GM12878 (cell line): ENCODE data around the gene ASF1B. TPM values are rescaled to one million over a fixed set of nuclear protein-coding genes. Genes with fewer than 3 reads are reported as not detected.

Experiments used
- ATAC-seq: fragments of 200-7000 bp; cut with Tn5 transposase; 3 replicates; pipeline ENCODE4 v1.9.1; 2020; ENCODE audit warnings: mild to moderate bottlenecking, moderate library complexity
- BruUV-seq: library from RNA; stranded (reverse); fragments of 400-500 nt; replicated peaks from 2 replicates; lab custom pipeline; 2021; lab: Mats Ljungman, UMichigan
- CTCF ChIA-PET: fragments of 300-600 bp; sonication (Branson Sonifier 250); formaldehyde crosslinking; extraction: SDS; loops from one replicate; lab custom pipeline; 2021; ENCODE audit warnings: inconsistent platforms; lab: Yijun Ruan, JAX
- POLR2A ChIA-PET: fragments of 350-600 bp; formaldehyde crosslinking; extraction: SDS; loops from one replicate; lab custom pipeline; 2021; ENCODE audit warnings: inconsistent platforms; lab: Charles Lee
- RAD21 ChIA-PET: fragments of 300-600 bp; sonication (Branson Sonifier 250); formaldehyde crosslinking; loops from one replicate; lab custom pipeline; 2023; ENCODE audit warnings: antibody characterized with exemption; ENCODE audit not compliant: unreplicated experiment; lab: Charles Lee
- SMC1A ChIA-PET: fragments of 300-600 bp; sonication (Branson Sonifier 250); formaldehyde crosslinking; loops from one replicate; lab custom pipeline; 2023; ENCODE audit not compliant: unreplicated experiment, uncharacterized antibody; lab: Charles Lee
- DNase-seq: peaks from one replicate; pipeline ENCODE4 v3.0.0-alpha.2; 2011; ENCODE audit warnings: low read depth, low spot score
- FAIRE-seq: peaks from 3 replicates; lab custom pipeline; 2011; peaks lifted over from hg19 to GRCh38; lab: Jason Lieb, UNC
- H2AFZ ChIP-seq: 2 replicates; pipeline ENCODE4 v1.6.0; 2011; ENCODE audit warnings: low read depth, low read length, control low read depth; ENCODE audit not compliant: control insufficient read depth
- H3K27ac ChIP-seq: 2 replicates; pipeline ENCODE4 v1.5.1; 2011; ENCODE audit warnings: control low read depth; ENCODE audit not compliant: control insufficient read depth, insufficient read depth
- H3K27me3 ChIP-seq, 2 experiments: replicated peaks in 1 of 2; 2 replicates each; pipeline versions ENCODE4 v1.6.0 to v1.6.1; 2011; ENCODE audit warnings: low read length in 1 of 2; ENCODE audit not compliant: control insufficient read depth in 2 of 2, insufficient read depth in 2 of 2
- H3K36me3 ChIP-seq, 2 experiments: 2 replicates each; pipeline ENCODE4 v1.5.1; 2011; ENCODE audit warnings: low read length in 1 of 2; ENCODE audit not compliant: control insufficient read depth in 2 of 2, insufficient read depth in 2 of 2
- H3K4me1 ChIP-seq: 2 replicates; pipeline ENCODE4 v1.6.1; 2011; ENCODE audit warnings: mild to moderate bottlenecking, low read length, moderate library complexity, mixed read lengths; ENCODE audit not compliant: control insufficient read depth, insufficient read depth
- H3K4me2 ChIP-seq: 2 replicates; pipeline ENCODE4 v1.6.0; 2011; ENCODE audit warnings: control low read depth; ENCODE audit not compliant: control insufficient read depth, insufficient read depth
- H3K4me3 ChIP-seq: fragments of 200-600 bp; sonication (generic); 2 replicates; pipeline ENCODE4 v1.5.1; 2016
- H3K79me2 ChIP-seq: 2 replicates; pipeline ENCODE4 v1.6.0; 2011; ENCODE audit warnings: low read length; ENCODE audit not compliant: control insufficient read depth, insufficient read depth
- H3K9ac ChIP-seq: 2 replicates; pipeline ENCODE4 v1.8.0; 2011; ENCODE audit warnings: low read length, control low read depth, mixed read lengths; ENCODE audit not compliant: control insufficient read depth, insufficient read depth
- H3K9me3 ChIP-seq: replicated peaks from 3 replicates; pipeline ENCODE4 v1.5.1; 2011; ENCODE audit warnings: mild to moderate bottlenecking, low read length; ENCODE audit not compliant: control insufficient read depth, insufficient read depth
- H4K20me1 ChIP-seq: 2 replicates; pipeline ENCODE4 v1.6.0; 2011; ENCODE audit not compliant: control insufficient read depth, insufficient read depth
- HDAC6 ChIP-seq: fragments of 200-600 bp; sonication (generic); IDR thresholded peaks from one replicate; pipeline ENCODE4 v1.8.0; 2017; ENCODE audit warnings: antibody characterized with exemption; ENCODE audit not compliant: unreplicated experiment
- KAT2A ChIP-seq: conservative IDR thresholded peaks from 2 replicates; pipeline ENCODE4 v1.6.1; 2011; ENCODE audit warnings: low read depth, low read length; ENCODE audit not compliant: control insufficient read depth
- MTA2 ChIP-seq: fragments of 450-650 bp; IDR thresholded peaks from 2 replicates; pipeline ENCODE4 v1.6.1; 2016; ENCODE audit warnings: low read depth, mild to moderate bottlenecking, moderate library complexity
- MXI1 ChIP-seq: fragments of 150-350 bp; IDR thresholded peaks from 2 replicates; pipeline ENCODE4 v1.6.1; 2011; ENCODE audit warnings: low read depth, mild to moderate bottlenecking, inconsistent platforms, low read length, improper control_type of control experiment
- SPI1 ChIP-seq: IDR thresholded peaks from 2 replicates; pipeline ENCODE4 v1.6.1; 2011; ENCODE audit warnings: low read depth, mild to moderate bottlenecking, low read length, moderate library complexity, borderline replicate concordance; ENCODE audit not compliant: insufficient read depth
- WGBS: methylation state at CpG from one replicate; pipeline ENCODE4 v1.1.6; 2016; ENCODE audit warnings: low lambda C conversion rate; ENCODE audit not compliant: insufficient replicate concordance, insufficient coverage; ENCODE audit errors: missing lambda C conversion rate; 5-methylcytosine and 5-hydroxymethylcytosine counted together
- in situ Hi-C: fragments of 300-500 bp; cut with MboI; formaldehyde crosslinking; loops from 9 replicates; pipeline ENCODE4 v1.14.3; 2018; ENCODE audit warnings: mixed read lengths
- intact Hi-C: fragments of 100-400 bp; cut with micrococcal nuclease; formaldehyde crosslinking; loops from one replicate; pipeline ENCODE4 v1.14.2; 2022; ENCODE audit not compliant: unreplicated experiment
- polyA plus RNA-seq, 11 experiments: library from polyadenylated mRNA; depleted of rRNA in 4 of 11; unstranded in 6 of 11; stranded (reverse) in 5 of 11; fragments of >200 nt; fragmentation: Nextera tagmentation in 4 of 11; fragmentation: Illumina TruSeq in 1 of 11; extraction: Ambion mirVana in 4 of 11; extraction: Trizol in 1 of 11; gene quantifications; 1 replicate in 1 of 11; 2 replicates in 10 of 11; pipeline versions ENCODE4 v1.2.1 to v1.2.3, GENCODE V29; 2011 to 2016; ENCODE audit warnings: inconsistent platforms in 2 of 11, missing spikeins in 2 of 11, low read depth in 1 of 11
- total RNA-seq, 4 experiments: library from RNA; depleted of rRNA in 3 of 4; stranded (reverse); fragments of >200 nt in 3 of 4; fragmentation: Illumina TruSeq in 1 of 4; extraction: Trizol in 1 of 4; gene quantifications; 2 replicates each; pipeline versions ENCODE4 v1.2.1 to v1.2.3, GENCODE V29; 2013 to 2021
- TF ChIP-seq, protein P1 (sequence below), 3 experiments: IDR thresholded peaks in 2 of 3; conservative IDR thresholded peaks in 1 of 3; 2 replicates each; pipeline ENCODE4 v1.5.1; 2011; ENCODE audit warnings: low read depth in 3 of 3, low read length in 3 of 3, mild to moderate bottlenecking in 3 of 3, control low read depth in 2 of 3, moderate library complexity in 2 of 3, inconsistent platforms in 1 of 3, mixed read lengths in 1 of 3; ENCODE audit not compliant: control insufficient read depth in 2 of 3, insufficient read depth in 1 of 3; ENCODE audit errors: extremely low read depth in 1 of 3

ASF1B gene
- total and polyA plus RNA-seq, 10 of the 15 experiments (the other 5 are each of a cell fraction or from before 2014, with no cell fraction given) = 10.4 to 217 (median 90.2) TPM

DNA sequence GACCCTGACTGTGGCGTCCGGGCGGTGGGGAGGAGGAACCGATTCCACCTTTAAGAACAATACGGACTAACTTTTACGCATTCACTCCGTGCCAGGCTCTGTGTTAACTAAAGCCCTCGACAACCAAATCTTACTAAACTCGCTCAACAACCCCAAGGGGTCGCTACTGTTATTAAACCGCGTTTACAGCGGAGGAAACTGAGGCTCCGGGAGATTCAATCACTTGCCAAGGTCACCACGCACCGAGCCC is 47.1 kb downstream of the ASF1B start:
- Histone ChIP-seq H2AFZ (peak overlapping the region; percentile 11), H3K9me3 (peaks cover 2% of the 10 kb centered on the region; the same call in 1 of the 3 replicates), H3K4me2 (peak overlapping the region; percentile 85), H3K27ac (no peak overlapping the region; the same call in 1 of the 2 replicates), H3K4me3 (peak overlapping the region; percentile 55), H3K9ac (peak overlapping the region; percentile 36; the same call in 1 of the 2 replicates), H3K4me1 (peaks cover 7% of the 10 kb centered on the region; the same call in 1 of the 2 replicates), H3K36me3 (peaks cover 3 to 5% of the 10 kb centered on the region in 2 experiments; a peak in 3 of 4 replicates), H4K20me1 (no peaks in the 10 kb centered on the region), H3K27me3 (no peaks in the 10 kb centered on the region), H3K79me2 (peaks cover 6% of the 10 kb centered on the region)
- no peak for TF ChIP-seq SPI1
- TF ChIP-seq, protein P1, sequence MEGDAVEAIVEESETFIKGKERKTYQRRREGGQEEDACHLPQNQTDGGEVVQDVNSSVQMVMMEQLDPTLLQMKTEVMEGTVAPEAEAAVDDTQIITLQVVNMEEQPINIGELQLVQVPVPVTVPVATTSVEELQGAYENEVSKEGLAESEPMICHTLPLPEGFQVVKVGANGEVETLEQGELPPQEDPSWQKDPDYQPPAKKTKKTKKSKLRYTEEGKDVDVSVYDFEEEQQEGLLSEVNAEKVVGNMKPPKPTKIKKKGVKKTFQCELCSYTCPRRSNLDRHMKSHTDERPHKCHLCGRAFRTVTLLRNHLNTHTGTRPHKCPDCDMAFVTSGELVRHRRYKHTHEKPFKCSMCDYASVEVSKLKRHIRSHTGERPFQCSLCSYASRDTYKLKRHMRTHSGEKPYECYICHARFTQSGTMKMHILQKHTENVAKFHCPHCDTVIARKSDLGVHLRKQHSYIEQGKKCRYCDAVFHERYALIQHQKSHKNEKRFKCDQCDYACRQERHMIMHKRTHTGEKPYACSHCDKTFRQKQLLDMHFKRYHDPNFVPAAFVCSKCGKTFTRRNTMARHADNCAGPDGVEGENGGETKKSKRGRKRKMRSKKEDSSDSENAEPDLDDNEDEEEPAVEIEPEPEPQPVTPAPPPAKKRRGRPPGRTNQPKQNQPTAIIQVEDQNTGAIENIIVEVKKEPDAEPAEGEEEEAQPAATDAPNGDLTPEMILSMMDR (IDR thresholded peaks at IDR 0.05 in 2 of 3, conservative IDR thresholded peaks at IDR 0.05 in 1 of 3; ENCODE audit: control insufficient read depth in 2 of 3, extremely low read depth in 1 of 3, insufficient read depth in 1 of 3, low read depth in 3 of 3, low read length in 3 of 3) = 0 out of 6 replicates have a peak, but pooled peaks of 1 of the 3 experiments have one; percentile 2
- TF ChIP-seq MXI1 = 0 out of 2 replicates have a peak, but pooled peaks have one; percentile 24
- TF ChIP-seq KAT2A = no peak
- TF ChIP-seq MTA2 = no peak
- peak; percentile 76 for TF ChIP-seq HDAC6
- ChIA-PET CTCF (interaction anchor here (1.0 kb wide), 1 partner anchor 209 kb away, joined by 3 read pairs; no protein-coding TSS in a partner anchor), SMC1A (interaction anchor here (1.0 kb wide), 1 partner anchor 47 kb away, joined by 3 read pairs; the partner anchor contains the start of gene ASF1B), POLR2A (interaction anchor here (1.0 to 1.2 kb wide), 2 partner anchors 9 to 12 kb away, joined by 4 to 5 read pairs; no protein-coding TSS in a partner anchor), RAD21 (no interaction called here)
- in situ Hi-C loops = no loop called here
- WGBS = 4% methylated on average over 16 of the region's 16 CpGs
- DNase-seq = no peak
- intact Hi-C loops = no loop called here
- no peak for ATAC-seq
- FAIRE-seq = no peak
- BruUV-seq = no TSS peak
